Mammary epithelial cell (primary cell): ENCODE data around the gene PGM2L1.

Experiments used
- EZH2 ChIP-seq: IDR thresholded peaks from 2 replicates; pipeline ENCODE4 v1.6.1; 2012; ENCODE audit warnings: low read length, inconsistent platforms, borderline replicate concordance
- TF ChIP-seq, protein P1 (sequence below), 2 donors: IDR thresholded peaks in 1 of 2; conservative IDR thresholded peaks in 1 of 2; 2 replicates each; pipeline ENCODE4 v1.5.1; 2011 to 2012; ENCODE audit warnings: inconsistent platforms in 2 of 2, low read length in 2 of 2, mild to moderate bottlenecking in 2 of 2, control low read depth in 1 of 2, low read depth in 1 of 2; ENCODE audit not compliant: insufficient read depth in 1 of 2; ENCODE audit errors: extremely low read depth in 1 of 2

DNA sequence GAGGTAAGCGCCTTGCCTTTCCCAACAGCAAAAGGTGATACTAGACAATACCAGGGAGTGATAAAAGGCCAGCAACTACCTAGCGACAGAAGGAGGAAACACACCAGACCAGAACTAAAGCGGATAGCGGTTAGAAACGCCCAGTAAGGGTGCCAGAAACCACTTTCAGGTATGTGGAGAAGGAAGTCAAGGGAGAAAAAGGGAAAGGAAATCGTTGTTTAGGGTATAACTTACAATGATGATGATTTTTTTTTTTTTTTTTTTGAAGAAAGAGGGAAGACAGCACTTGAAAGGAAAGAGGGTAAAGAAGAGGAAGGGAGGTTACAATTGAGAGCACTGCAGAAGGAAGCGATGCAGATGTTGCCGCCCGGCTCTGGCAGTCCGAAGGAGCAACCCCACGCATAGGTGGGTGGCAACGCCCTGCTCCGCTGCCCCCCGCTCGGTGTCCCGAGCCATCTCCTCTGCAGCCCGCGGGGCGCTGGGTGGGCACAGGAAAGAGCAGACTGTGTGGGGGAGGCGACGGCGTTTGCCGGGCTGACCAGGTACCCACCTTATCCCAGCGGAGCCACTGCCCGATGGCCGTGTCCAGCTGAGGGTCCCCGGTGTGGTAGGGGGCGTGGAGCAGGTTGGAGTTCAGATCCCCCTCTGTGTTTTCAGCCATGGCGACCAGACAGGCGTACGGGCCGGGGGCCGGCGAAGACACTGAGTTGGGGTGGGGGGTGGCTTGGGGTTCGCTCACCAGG lies 561 bp downstream of the PGM2L1 start:
- TF ChIP-seq, protein P1, sequence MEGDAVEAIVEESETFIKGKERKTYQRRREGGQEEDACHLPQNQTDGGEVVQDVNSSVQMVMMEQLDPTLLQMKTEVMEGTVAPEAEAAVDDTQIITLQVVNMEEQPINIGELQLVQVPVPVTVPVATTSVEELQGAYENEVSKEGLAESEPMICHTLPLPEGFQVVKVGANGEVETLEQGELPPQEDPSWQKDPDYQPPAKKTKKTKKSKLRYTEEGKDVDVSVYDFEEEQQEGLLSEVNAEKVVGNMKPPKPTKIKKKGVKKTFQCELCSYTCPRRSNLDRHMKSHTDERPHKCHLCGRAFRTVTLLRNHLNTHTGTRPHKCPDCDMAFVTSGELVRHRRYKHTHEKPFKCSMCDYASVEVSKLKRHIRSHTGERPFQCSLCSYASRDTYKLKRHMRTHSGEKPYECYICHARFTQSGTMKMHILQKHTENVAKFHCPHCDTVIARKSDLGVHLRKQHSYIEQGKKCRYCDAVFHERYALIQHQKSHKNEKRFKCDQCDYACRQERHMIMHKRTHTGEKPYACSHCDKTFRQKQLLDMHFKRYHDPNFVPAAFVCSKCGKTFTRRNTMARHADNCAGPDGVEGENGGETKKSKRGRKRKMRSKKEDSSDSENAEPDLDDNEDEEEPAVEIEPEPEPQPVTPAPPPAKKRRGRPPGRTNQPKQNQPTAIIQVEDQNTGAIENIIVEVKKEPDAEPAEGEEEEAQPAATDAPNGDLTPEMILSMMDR (conservative IDR thresholded peaks at IDR 0.05 in 1 of 2, IDR thresholded peaks at IDR 0.05 in 1 of 2; ENCODE audit: extremely low read depth in 1 of 2, insufficient read depth in 1 of 2, low read depth in 1 of 2, low read length in 2 of 2) = peak; percentile 36 to 37
- TF ChIP-seq EZH2 = no peak
